ENCODE measurements around the gene DRC1.

- TF ChIP-seq, protein P1, sequence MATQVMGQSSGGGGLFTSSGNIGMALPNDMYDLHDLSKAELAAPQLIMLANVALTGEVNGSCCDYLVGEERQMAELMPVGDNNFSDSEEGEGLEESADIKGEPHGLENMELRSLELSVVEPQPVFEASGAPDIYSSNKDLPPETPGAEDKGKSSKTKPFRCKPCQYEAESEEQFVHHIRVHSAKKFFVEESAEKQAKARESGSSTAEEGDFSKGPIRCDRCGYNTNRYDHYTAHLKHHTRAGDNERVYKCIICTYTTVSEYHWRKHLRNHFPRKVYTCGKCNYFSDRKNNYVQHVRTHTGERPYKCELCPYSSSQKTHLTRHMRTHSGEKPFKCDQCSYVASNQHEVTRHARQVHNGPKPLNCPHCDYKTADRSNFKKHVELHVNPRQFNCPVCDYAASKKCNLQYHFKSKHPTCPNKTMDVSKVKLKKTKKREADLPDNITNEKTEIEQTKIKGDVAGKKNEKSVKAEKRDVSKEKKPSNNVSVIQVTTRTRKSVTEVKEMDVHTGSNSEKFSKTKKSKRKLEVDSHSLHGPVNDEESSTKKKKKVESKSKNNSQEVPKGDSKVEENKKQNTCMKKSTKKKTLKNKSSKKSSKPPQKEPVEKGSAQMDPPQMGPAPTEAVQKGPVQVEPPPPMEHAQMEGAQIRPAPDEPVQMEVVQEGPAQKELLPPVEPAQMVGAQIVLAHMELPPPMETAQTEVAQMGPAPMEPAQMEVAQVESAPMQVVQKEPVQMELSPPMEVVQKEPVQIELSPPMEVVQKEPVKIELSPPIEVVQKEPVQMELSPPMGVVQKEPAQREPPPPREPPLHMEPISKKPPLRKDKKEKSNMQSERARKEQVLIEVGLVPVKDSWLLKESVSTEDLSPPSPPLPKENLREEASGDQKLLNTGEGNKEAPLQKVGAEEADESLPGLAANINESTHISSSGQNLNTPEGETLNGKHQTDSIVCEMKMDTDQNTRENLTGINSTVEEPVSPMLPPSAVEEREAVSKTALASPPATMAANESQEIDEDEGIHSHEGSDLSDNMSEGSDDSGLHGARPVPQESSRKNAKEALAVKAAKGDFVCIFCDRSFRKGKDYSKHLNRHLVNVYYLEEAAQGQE (IDR thresholded peaks at IDR 0.05; ENCODE audit: insufficient read depth in 1 of 2, low read depth in 2 of 2, low read length in 2 of 2), result no peak
- TF ChIP-seq TAF1 (IDR thresholded peaks at IDR 0.05; ENCODE audit: borderline replicate concordance, insufficient read depth, low read length) (no peak), POLR2AphosphoS5 (IDR thresholded peaks at IDR 0.05; ENCODE audit: low read depth, low read length) (no peak)
These were observed 34.8 kb upstream of the DRC1 start for GRCh38 chr2:26366957-26367356.
